ENCODE measurements around the gene FSTL5.

DNA sequence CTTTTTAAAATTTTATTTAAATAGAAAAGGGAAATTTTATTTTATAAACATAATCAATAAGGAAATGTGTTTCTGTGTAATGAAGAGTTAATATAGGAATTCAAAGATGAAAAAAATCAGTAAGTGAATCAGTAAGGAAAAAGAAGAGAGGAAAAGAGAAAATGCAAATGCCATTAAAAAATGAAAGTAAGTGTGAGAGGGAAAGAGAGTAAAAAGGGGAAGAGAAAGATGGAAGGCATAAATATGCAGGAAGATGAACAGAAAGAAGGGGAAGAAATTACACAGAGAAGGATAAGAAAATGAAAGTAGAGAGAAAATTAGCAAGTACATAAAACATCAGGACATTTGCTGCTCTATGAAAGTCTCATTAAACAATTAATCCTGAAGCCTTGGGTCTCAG, 349.9 kb downstream of the FSTL5 start:
- TF ChIP-seq, protein P1, sequence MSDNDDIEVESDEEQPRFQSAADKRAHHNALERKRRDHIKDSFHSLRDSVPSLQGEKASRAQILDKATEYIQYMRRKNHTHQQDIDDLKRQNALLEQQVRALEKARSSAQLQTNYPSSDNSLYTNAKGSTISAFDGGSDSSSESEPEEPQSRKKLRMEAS (IDR thresholded peaks at IDR 0.05), result no peak
- TF ChIP-seq EGR1 (IDR thresholded peaks at IDR 0.05; ENCODE audit: low read depth in 2 of 2), result no peak
- TF ChIP-seq RAD21 (IDR thresholded peaks at IDR 0.05), result no peak
- TF ChIP-seq RXRA (IDR thresholded peaks at IDR 0.05), result no peak
- TF ChIP-seq, protein P2, sequence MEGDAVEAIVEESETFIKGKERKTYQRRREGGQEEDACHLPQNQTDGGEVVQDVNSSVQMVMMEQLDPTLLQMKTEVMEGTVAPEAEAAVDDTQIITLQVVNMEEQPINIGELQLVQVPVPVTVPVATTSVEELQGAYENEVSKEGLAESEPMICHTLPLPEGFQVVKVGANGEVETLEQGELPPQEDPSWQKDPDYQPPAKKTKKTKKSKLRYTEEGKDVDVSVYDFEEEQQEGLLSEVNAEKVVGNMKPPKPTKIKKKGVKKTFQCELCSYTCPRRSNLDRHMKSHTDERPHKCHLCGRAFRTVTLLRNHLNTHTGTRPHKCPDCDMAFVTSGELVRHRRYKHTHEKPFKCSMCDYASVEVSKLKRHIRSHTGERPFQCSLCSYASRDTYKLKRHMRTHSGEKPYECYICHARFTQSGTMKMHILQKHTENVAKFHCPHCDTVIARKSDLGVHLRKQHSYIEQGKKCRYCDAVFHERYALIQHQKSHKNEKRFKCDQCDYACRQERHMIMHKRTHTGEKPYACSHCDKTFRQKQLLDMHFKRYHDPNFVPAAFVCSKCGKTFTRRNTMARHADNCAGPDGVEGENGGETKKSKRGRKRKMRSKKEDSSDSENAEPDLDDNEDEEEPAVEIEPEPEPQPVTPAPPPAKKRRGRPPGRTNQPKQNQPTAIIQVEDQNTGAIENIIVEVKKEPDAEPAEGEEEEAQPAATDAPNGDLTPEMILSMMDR (IDR thresholded peaks at IDR 0.05; ENCODE audit: low read depth, low read length, missing input control), result no peak
- no peak for TF ChIP-seq TAF1 (conservative IDR thresholded peaks at IDR 0.05)
- TF ChIP-seq NR2F2 (IDR thresholded peaks at IDR 0.05), result no peak
